ENCODE data around the gene P2RY4.
"Not testable (repeated sequence)": the region's sequence is repeated elsewhere in the genome, so short reads cannot be mapped to it uniquely, and the experiment has no call there.

The P2RY4 gene

DNA sequence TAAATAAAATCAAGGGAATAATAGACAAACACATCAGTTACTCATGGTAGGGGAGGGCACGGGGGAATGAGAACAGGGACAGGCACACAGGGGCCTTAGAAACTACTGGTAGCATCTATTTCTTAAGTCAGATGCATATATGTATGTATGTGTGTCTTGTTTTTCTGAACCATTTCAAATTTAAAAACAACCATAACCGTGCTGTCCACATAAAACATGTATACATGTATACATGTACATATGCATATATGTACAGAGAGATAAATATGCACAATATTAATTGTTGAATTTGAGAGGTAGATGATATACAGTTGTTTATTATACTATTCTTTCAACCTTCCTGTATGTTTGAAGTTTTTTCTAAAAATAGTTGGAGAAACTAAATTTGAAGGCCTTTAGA lies 33.3 kb downstream of the P2RY4 start:
- H3K27ac ChIP-seq = no peak overlapping the region
- POLR2A ChIA-PET (ENCODE audit: low non-redundant PET) = no interaction called here
- DNase-seq (ENCODE audit: low spot score) = no peak
- CTCF ChIA-PET = no interaction called here
- TF ChIP-seq CTCF (conservative IDR thresholded peaks at IDR 0.05; ENCODE audit: low read depth) = no peak

- TF ChIP-seq CTCF (conservative IDR thresholded peaks at IDR 0.05; ENCODE audit: low read depth) = no peak
- H3K27ac ChIP-seq = no peak overlapping the region
- CTCF ChIA-PET = interaction anchor here (0.6 kb wide), 1 partner anchor 29 kb away, joined by 5 read pairs; no protein-coding TSS in a partner anchor
- POLR2A ChIA-PET (ENCODE audit: low non-redundant PET) = no interaction called here
- DNase-seq (ENCODE audit: low spot score) = no peak
Observed at GRCh38 chrX:70226048-70226447, 34.0 kb downstream of the P2RY4 start.

- ChIA-PET CTCF (no interaction called here), POLR2A (ENCODE audit: low non-redundant PET) (no interaction called here)
- 0 out of 2 replicates have a peak overlapping the region, but pooled peaks have one; percentile 15 for H3K27ac ChIP-seq
- TF ChIP-seq CTCF (conservative IDR thresholded peaks at IDR 0.05; ENCODE audit: low read depth) = no peak
- peak; percentile 36 for DNase-seq (ENCODE audit: low spot score)
Observed at GRCh38 chrX:70219938-70220764, 39.9 kb downstream of the P2RY4 start.

GRCh38 chrX:70209570-70209969 lies 50.4 kb downstream of the P2RY4 start:
- CTCF ChIA-PET; H3K27ac ChIP-seq; DNase-seq (ENCODE audit: low spot score); POLR2A ChIA-PET (ENCODE audit: low non-redundant PET): not testable (repeated sequence)

GRCh38 chrX:70208479-70208878 lies 51.5 kb downstream of the P2RY4 start:
- POLR2A ChIA-PET (ENCODE audit: low non-redundant PET) = no interaction called here
- no peak for TF ChIP-seq CTCF (conservative IDR thresholded peaks at IDR 0.05; ENCODE audit: low read depth)
- H3K27ac ChIP-seq = no peak overlapping the region
- DNase-seq (ENCODE audit: low spot score) = no peak
- CTCF ChIA-PET = no interaction called here

Measured in RWPE1 (cell line).